Left lung (tissue), 10 donors: ENCODE measurements around the gene CYFIP2. TPM values are rescaled to one million over a fixed set of nuclear protein-coding genes. Genes with fewer than 3 reads are reported as not detected.
A peak's percentile ranks its signal among the peaks of the same experiment; 100 is the strongest.

ENCODE experiments used
- ATAC-seq: fragments of 200-7000 bp; cut with Tn5 transposase; one replicate; pipeline ENCODE4 v1.9.1; 2020; ENCODE audit warnings: moderate library complexity
- DNase-seq, 4 donors: peaks; one replicate each; pipeline ENCODE4 v3.0.0-alpha.2; 2013 to 2020
- H3K27ac ChIP-seq, 2 donors: fragments of 200-600 bp; sonication (generic) in 1 of 2; one replicate each; pipeline versions ENCODE4 v1.5.0 to v1.8.0; 2020 to 2021
- H3K27me3 ChIP-seq, 2 donors: fragments of 200-600 bp; sonication (generic) in 1 of 2; one replicate each; pipeline versions ENCODE4 v1.5.0 to v1.8.0; 2020 to 2021
- H3K36me3 ChIP-seq, 2 donors: fragments of 200-600 bp; sonication (generic) in 1 of 2; one replicate each; pipeline versions ENCODE4 v1.5.0 to v1.8.0; 2020 to 2021
- H3K4me1 ChIP-seq, 2 donors: fragments of 200-600 bp; one replicate each; pipeline ENCODE4 v1.8.0; 2021
- H3K4me3 ChIP-seq, 2 donors: fragments of 200-600 bp; sonication (generic) in 1 of 2; one replicate each; pipeline versions ENCODE4 v1.5.0 to v1.8.0; 2020 to 2021; ENCODE audit warnings: mild to moderate bottlenecking in 1 of 2
- H3K9me3 ChIP-seq, 2 donors: fragments of 200-600 bp; sonication (generic) in 1 of 2; one replicate each; pipeline versions ENCODE4 v1.5.0 to v1.8.0; 2020 to 2021
- CTCF ChIP-seq, 2 donors: fragments of 200-600 bp; sonication (generic) in 1 of 2; IDR thresholded peaks; one replicate each; pipeline versions ENCODE4 v1.5.0 to v1.8.0; 2021; ENCODE audit warnings: antibody characterized with exemption in 2 of 2
- intact Hi-C, 2 donors: fragments of 100-400 bp; cut with DNase I; formaldehyde crosslinking; loops; one replicate each; pipeline versions ENCODE4 v1.11.2 to v1.14.2; 2022
- polyA plus RNA-seq, 6 donors: library from polyadenylated mRNA; unstranded; fragments of 120-200 nt; gene quantifications; one replicate each; pipeline ENCODE4 v1.2.1, GENCODE V29; 2013; ENCODE audit not compliant: insufficient read length in 6 of 6
- total RNA-seq, 2 donors: library from RNA; stranded (reverse); fragmentation: NEBNext Ultra II Directional; extraction: Animal tissue kit (Norgen Biotek cat#: 25700); gene quantifications; one replicate each; pipeline ENCODE4 v1.2.1, GENCODE V29; 2021
- donor health status: DM: no; HTN: yes; CAD: no.
- donor health status: DM: no; HTN: no; CAD: no.

Gene CYFIP2
- total and polyA plus RNA-seq, 8 donors, result 25.6 to 63.4 (median 31.2) TPM

GRCh38 chr5:157362982-157363381 is 97.1 kb downstream of the CYFIP2 start:
- H3K27ac ChIP-seq, result no peak overlapping the region
- intact Hi-C loops, result no loop called here
- no peak for ATAC-seq
- no peak overlapping the region for H3K4me3 ChIP-seq
- no peaks in the 10 kb centered on the region for H3K9me3 ChIP-seq
- H3K36me3 ChIP-seq, result peaks cover 0 to 84% of the 10 kb centered on the region in 2 donors
- H3K4me1 ChIP-seq, result no peaks in the 10 kb centered on the region
- no peak for TF ChIP-seq CTCF (IDR thresholded peaks at IDR 0.05)
- DNase-seq, result no peak
- H3K27me3 ChIP-seq, result no peaks in the 10 kb centered on the region

GRCh38 chr5:157365732-157366131 is 99.8 kb downstream of the CYFIP2 start:
- Histone ChIP-seq H3K4me3 (no peak overlapping the region), H3K36me3 (peaks cover 0 to 69% of the 10 kb centered on the region in 2 donors), H3K9me3 (no peaks in the 10 kb centered on the region), H3K27me3 (no peaks in the 10 kb centered on the region), H3K4me1 (no peaks in the 10 kb centered on the region), H3K27ac (no peak overlapping the region)
- no peak for TF ChIP-seq CTCF (IDR thresholded peaks at IDR 0.05)
- no peak for DNase-seq
- no peak for ATAC-seq
- intact Hi-C loops, result no loop called here

- TF ChIP-seq CTCF (IDR thresholded peaks at IDR 0.05), result peak in 1 of 2 donors; percentile 9
- Histone ChIP-seq H3K36me3 (peaks cover 0 to 61% of the 10 kb centered on the region in 2 donors), H3K27ac (no peak overlapping the region), H3K4me3 (no peak overlapping the region), H3K27me3 (no peaks in the 10 kb centered on the region), H3K4me1 (no peaks in the 10 kb centered on the region), H3K9me3 (no peaks in the 10 kb centered on the region)
- intact Hi-C loops, result no loop called here
- no peak for DNase-seq
- ATAC-seq, result peak; percentile 43
These were observed 101.1 kb downstream of the CYFIP2 start for GRCh38 chr5:157366741-157367674.

GRCh38 chr5:157369507-157369906 is 103.6 kb downstream of the CYFIP2 start:
- Histone ChIP-seq H3K27ac (no peak overlapping the region), H3K27me3 (no peaks in the 10 kb centered on the region), H3K4me1 (no peaks in the 10 kb centered on the region), H3K9me3 (no peaks in the 10 kb centered on the region), H3K36me3 (peaks cover 0 to 49% of the 10 kb centered on the region in 2 donors), H3K4me3 (no peak overlapping the region)
- no peak for DNase-seq
- no peak for ATAC-seq
- no peak for TF ChIP-seq CTCF (IDR thresholded peaks at IDR 0.05)
- intact Hi-C loops, result no loop called here

GRCh38 chr5:157370967-157371366 is 105.0 kb downstream of the CYFIP2 start:
- Histone ChIP-seq H3K9me3 (no peaks in the 10 kb centered on the region), H3K27me3 (no peaks in the 10 kb centered on the region), H3K36me3 (peaks cover 0 to 53% of the 10 kb centered on the region in 2 donors), H3K4me3 (no peak overlapping the region), H3K4me1 (no peaks in the 10 kb centered on the region), H3K27ac (no peak overlapping the region)
- intact Hi-C loops, result no loop called here
- DNase-seq, result no peak
- TF ChIP-seq CTCF (IDR thresholded peaks at IDR 0.05), result no peak
- no peak for ATAC-seq
